Endothelial cell (in vitro differentiated cells): ENCODE data around the gene XCL2. TPM values are rescaled to one million over a fixed set of nuclear protein-coding genes. Genes with fewer than 3 reads are reported as not detected.

ENCODE experiments used
- DNase-seq: peaks from one replicate; pipeline ENCODE4 v3.0.0; 2021; ENCODE audit warnings: low spot score
- H3K27ac Mint-ChIP-seq: one replicate; pipeline ENCODE4 v1.8.0; 2021; ENCODE audit warnings: mixed read lengths, inconsistent platforms; ENCODE audit not compliant: unreplicated experiment
- H3K27me3 Mint-ChIP-seq: one replicate; pipeline ENCODE4 v1.8.0; 2021; ENCODE audit warnings: mild to moderate bottlenecking, moderate library complexity, mixed read lengths, inconsistent platforms; ENCODE audit not compliant: unreplicated experiment
- H3K36me3 Mint-ChIP-seq: one replicate; pipeline ENCODE4 v1.8.0; 2021; ENCODE audit warnings: mild to moderate bottlenecking, low read depth, mixed read lengths, inconsistent platforms; ENCODE audit not compliant: unreplicated experiment
- H3K4me1 Mint-ChIP-seq: one replicate; pipeline ENCODE4 v1.8.0; 2021; ENCODE audit warnings: mild to moderate bottlenecking, mixed read lengths, inconsistent platforms; ENCODE audit not compliant: unreplicated experiment
- H3K4me3 Mint-ChIP-seq: one replicate; pipeline ENCODE4 v1.8.0; 2021; ENCODE audit warnings: mild to moderate bottlenecking, mixed read lengths, inconsistent platforms; ENCODE audit not compliant: unreplicated experiment
- H3K9me3 Mint-ChIP-seq: one replicate; pipeline ENCODE4 v1.8.0; 2021; ENCODE audit warnings: mixed read lengths, inconsistent platforms; ENCODE audit not compliant: unreplicated experiment
- CTCF ChIP-seq: fragments of 200-600 bp; sonication (generic); IDR thresholded peaks from one replicate; pipeline ENCODE4 v1.5.0; 2021; ENCODE audit warnings: antibody characterized with exemption; ENCODE audit not compliant: unreplicated experiment
- total RNA-seq: library from RNA; stranded (reverse); fragmentation: NEBNext Ultra II Directional; extraction: Animal tissue kit (Norgen Biotek cat#: 25700); gene quantifications from one replicate; pipeline ENCODE4 v1.2.1, GENCODE V29; 2021; ENCODE audit not compliant: unreplicated experiment

XCL2 gene
- total RNA-seq, 1 donor from 2014 or later, result not detected

- Mint-ChIP-seq H3K36me3 (no peaks in the 10 kb centered on the region), H3K4me3 (no peak overlapping the region), H3K27ac (no peak overlapping the region), H3K9me3 (no peaks in the 10 kb centered on the region), H3K4me1 (no peaks in the 10 kb centered on the region), H3K27me3 (peaks cover 1% of the 10 kb centered on the region)
- no peak for DNase-seq
- TF ChIP-seq CTCF, result no peak
Observed at GRCh38 chr1:168497376-168497950, 46.3 kb downstream of the XCL2 start.

GRCh38 chr1:168491527-168492164 lies 52.2 kb downstream of the XCL2 start:
- Mint-ChIP-seq H3K9me3 (no peaks in the 10 kb centered on the region), H3K4me3 (no peak overlapping the region), H3K27ac (no peak overlapping the region)

More at GRCh38 chr1:168491527-168492164, 52.2 kb downstream of the XCL2 start:
- Mint-ChIP-seq H3K36me3 (no peaks in the 10 kb centered on the region), H3K4me1 (no peaks in the 10 kb centered on the region), H3K27me3 (no peaks in the 10 kb centered on the region)
- DNase-seq, result no peak
- no peak for TF ChIP-seq CTCF

Other genes with a start within 250 kb of the XCL2 start
- gene XCL1, start 32.6 kb upstream of the XCL2 start, total RNA-seq, result not detected
- not detected for gene DPT, start 185.2 kb upstream of the XCL2 start, total RNA-seq